Mucosa of rectum (tissue), 2 donors: ENCODE measurements around the gene ISCA2.
"Not testable (repeated sequence)": the region's sequence is repeated elsewhere in the genome, so short reads cannot be mapped to it uniquely, and the experiment has no call there.

Experiments
- H3K27ac ChIP-seq, 2 donors: one replicate each; pipeline ENCODE4 v1.7.0; 2013; ENCODE audit warnings: inconsistent platforms in 2 of 2, low read depth in 2 of 2, low read length in 2 of 2
- H3K27me3 ChIP-seq, 2 donors: one replicate each; pipeline ENCODE4 v1.7.0; 2013; ENCODE audit warnings: low read length in 2 of 2; ENCODE audit not compliant: control insufficient read depth in 2 of 2, insufficient read depth in 2 of 2
- H3K36me3 ChIP-seq, 2 donors: one replicate each; pipeline ENCODE4 v1.7.0; 2013; ENCODE audit warnings: low read length in 2 of 2; ENCODE audit not compliant: control insufficient read depth in 2 of 2, insufficient read depth in 2 of 2
- H3K4me1 ChIP-seq, 2 donors: one replicate each; pipeline ENCODE4 v1.7.0; 2013; ENCODE audit warnings: low read length in 2 of 2, mild to moderate bottlenecking in 1 of 2; ENCODE audit not compliant: control insufficient read depth in 2 of 2, insufficient read depth in 2 of 2
- H3K4me3 ChIP-seq, 2 donors: one replicate each; pipeline ENCODE4 v1.7.0; 2013; ENCODE audit warnings: low read length in 2 of 2
- H3K9ac ChIP-seq, 2 donors: one replicate each; pipeline ENCODE4 v1.7.0; 2013; ENCODE audit warnings: low read length in 2 of 2, low read depth in 1 of 2, mild to moderate bottlenecking in 1 of 2
- H3K9me3 ChIP-seq, 2 donors: one replicate each; pipeline ENCODE4 v1.7.0; 2013; ENCODE audit warnings: low read length in 2 of 2; ENCODE audit not compliant: control insufficient read depth in 2 of 2
- donor health status: healthy.
- donor health status: Normal muscosa, but diverticular disease.

The ISCA2 gene

DNA sequence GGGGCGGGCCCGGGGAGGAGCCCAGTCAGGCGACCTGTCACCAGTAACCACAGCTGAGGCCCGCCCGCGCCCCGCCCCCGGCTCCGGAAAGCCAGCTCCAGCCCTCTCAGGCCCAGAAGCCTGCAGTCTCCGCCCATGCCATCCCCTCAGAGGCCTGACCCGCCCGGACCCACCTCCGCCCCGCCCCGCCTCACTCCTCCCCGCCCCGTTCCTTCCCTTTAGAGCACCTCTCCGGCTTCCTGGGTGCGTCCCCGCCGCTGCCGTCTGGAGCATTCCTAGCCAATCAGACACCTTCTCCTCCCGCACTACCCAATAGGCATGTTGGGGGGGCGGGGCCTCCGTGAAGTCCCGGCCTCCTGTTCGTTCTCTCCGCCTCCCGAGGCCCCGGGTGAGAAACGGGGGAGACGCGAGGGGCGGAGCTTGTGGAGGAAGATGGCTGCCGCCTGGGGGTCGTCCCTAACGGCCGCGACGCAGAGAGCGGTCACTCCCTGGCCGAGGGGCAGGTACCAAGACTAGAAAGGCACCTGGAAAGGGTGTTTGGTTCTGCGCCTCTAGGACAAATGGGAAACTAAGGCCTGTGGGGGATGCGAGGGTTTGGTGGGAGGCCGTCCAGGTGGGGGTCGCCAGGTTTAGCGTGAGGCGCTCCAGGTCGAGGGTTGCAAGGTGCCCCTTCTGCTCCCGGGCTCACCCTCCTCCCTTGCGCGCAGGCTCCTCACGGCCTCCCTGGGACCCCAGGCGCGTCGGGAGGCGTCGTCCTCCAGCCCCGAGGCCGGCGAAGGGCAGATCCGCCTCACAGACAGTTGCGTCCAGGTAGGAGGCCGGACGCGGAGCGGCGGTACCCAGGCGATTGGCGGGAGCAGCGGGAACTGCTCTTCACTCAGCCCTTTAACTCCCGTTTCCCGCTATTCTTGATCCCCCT, at the start of gene ISCA2:
ISCA2 (plus strand) TSS at position 423 of the 919 bp plus-strand sequence; CDS start at position 433, 10 bp downstream.
- H3K9me3 ChIP-seq, result no peaks in the 10 kb centered on the region
- peaks cover 0 to 6% of the 10 kb centered on the region in 2 donors for H3K36me3 ChIP-seq
- peaks cover 13 to 16% of the 10 kb centered on the region in 2 donors for H3K4me1 ChIP-seq
- H3K27ac ChIP-seq, result peak within 1 kb of the TSS; percentile 88 to 92
- H3K4me3 ChIP-seq, result peak within 1 kb of the TSS; percentile 95 to 98
- H3K27me3 ChIP-seq, result no peaks in the 10 kb centered on the region
- H3K9ac ChIP-seq, result peak within 1 kb of the TSS; percentile 89 to 98

- Histone ChIP-seq H3K4me1 (no peaks in the 10 kb centered on the region), H3K27me3 (no peaks in the 10 kb centered on the region), H3K4me3 (no peak overlapping the region), H3K9ac (no peak overlapping the region), H3K27ac (no peak overlapping the region), H3K9me3 (no peaks in the 10 kb centered on the region), H3K36me3 (no peaks in the 10 kb centered on the region)
Measured at GRCh38 chr14:74444866-74445265, 48.7 kb upstream of the ISCA2 start.

DNA sequence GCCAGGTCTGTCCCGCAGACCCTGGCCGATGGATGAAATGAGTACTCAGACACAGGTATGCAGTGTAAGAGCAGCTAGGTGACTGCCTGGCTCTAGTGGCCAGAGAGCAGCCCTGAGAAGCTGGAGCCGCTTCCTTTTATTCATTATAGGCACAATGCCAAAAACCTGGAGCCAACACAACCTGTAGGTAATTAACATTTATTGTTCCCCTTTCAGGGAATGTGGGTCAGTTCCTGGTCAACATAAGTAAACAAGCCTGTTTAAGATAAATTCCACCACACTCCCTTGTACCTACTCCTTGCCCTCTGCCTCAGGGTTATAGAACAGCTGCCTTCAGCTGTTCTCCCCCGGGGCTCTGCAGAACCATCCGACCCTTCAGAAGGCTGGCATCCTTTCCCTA, 39.2 kb upstream of the ISCA2 start:
- H3K36me3 ChIP-seq, H3K9ac ChIP-seq, H3K9me3 ChIP-seq, H3K4me3 ChIP-seq, H3K4me1 ChIP-seq, H3K27ac ChIP-seq, H3K27me3 ChIP-seq: not testable (repeated sequence)

DNA sequence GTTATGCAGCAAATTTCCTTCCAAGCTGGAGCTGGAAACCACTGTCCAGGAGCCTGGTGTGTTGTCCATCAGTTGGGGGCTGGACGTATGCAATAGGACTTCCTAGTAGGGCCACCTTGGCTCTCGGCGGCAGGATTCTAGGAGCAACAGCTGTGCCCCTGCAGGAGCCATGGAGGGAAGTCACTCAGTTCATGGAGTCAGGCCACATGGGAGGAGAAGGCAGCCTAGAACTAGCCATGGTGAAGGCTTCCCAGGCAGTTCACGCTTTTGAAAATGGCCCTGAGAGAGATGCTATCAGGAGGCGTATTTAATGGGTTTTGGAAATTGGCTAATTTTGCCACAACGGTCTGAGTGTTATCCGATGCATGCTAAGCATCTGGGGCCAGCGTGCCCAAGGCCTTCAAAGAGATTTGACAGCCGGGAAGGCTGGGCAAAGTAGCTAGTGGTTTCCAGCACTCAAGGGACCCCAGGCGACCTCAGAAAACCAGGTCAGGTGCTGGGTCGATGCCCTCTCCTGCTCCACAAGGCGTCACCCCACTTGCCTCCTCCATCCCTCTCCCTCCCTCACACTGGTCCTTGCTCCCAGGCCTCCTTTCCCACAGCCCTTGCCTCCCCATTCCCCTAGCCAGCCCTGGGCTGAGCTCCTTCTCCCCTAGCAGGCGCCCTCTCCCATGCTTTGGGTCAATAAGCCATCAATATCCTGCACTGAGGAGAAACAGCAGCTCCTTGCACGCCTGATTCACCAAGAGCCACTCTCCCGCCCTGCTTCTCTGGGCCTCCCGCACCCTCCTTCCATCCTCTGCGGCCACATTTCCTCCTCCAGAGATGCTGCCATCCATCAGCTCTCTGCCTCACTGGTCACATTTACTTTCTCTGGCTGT, 36.6 kb upstream of the ISCA2 start:
- H3K27ac ChIP-seq, result no peak overlapping the region
- no peak overlapping the region for H3K9ac ChIP-seq
- no peaks in the 10 kb centered on the region for H3K4me1 ChIP-seq
- H3K9me3 ChIP-seq, result no peaks in the 10 kb centered on the region
- H3K36me3 ChIP-seq, result no peaks in the 10 kb centered on the region
- no peak overlapping the region for H3K4me3 ChIP-seq
- no peaks in the 10 kb centered on the region for H3K27me3 ChIP-seq

- no peaks in the 10 kb centered on the region for H3K4me1 ChIP-seq
- H3K27me3 ChIP-seq, result no peaks in the 10 kb centered on the region
- no peak overlapping the region for H3K4me3 ChIP-seq
- no peak overlapping the region for H3K9ac ChIP-seq
- no peaks in the 10 kb centered on the region for H3K9me3 ChIP-seq
- no peak overlapping the region for H3K27ac ChIP-seq
- no peaks in the 10 kb centered on the region for H3K36me3 ChIP-seq
Measured at GRCh38 chr14:74457565-74457895, 36.0 kb upstream of the ISCA2 start.

- no peaks in the 10 kb centered on the region for H3K36me3 ChIP-seq
- H3K27ac ChIP-seq, result no peak overlapping the region
Measured at GRCh38 chr14:74459289-74459946, 34.1 kb upstream of the ISCA2 start.

GRCh38 chr14:74459976-74460375, 33.6 kb upstream of the ISCA2 start:
- Histone ChIP-seq H3K9ac (no peak overlapping the region), H3K27me3 (no peaks in the 10 kb centered on the region), H3K36me3 (no peaks in the 10 kb centered on the region), H3K9me3 (no peaks in the 10 kb centered on the region), H3K27ac (no peak overlapping the region), H3K4me3 (no peak overlapping the region), H3K4me1 (no peaks in the 10 kb centered on the region)

More at GRCh38 chr14:74459289-74459946, 34.1 kb upstream of the ISCA2 start:
- Histone ChIP-seq H3K9me3 (no peaks in the 10 kb centered on the region), H3K4me1 (no peaks in the 10 kb centered on the region), H3K27me3 (no peaks in the 10 kb centered on the region), H3K4me3 (no peak overlapping the region), H3K9ac (no peak overlapping the region)

- no peak overlapping the region for H3K27ac ChIP-seq
- H3K9me3 ChIP-seq, result no peaks in the 10 kb centered on the region
- H3K4me3 ChIP-seq, result no peak overlapping the region
- no peaks in the 10 kb centered on the region for H3K36me3 ChIP-seq
- H3K9ac ChIP-seq, result no peak overlapping the region
- no peaks in the 10 kb centered on the region for H3K27me3 ChIP-seq
- no peaks in the 10 kb centered on the region for H3K4me1 ChIP-seq
Measured at GRCh38 chr14:74462993-74463392, 30.6 kb upstream of the ISCA2 start.

- Histone ChIP-seq H3K4me1 (no peaks in the 10 kb centered on the region), H3K36me3 (no peaks in the 10 kb centered on the region), H3K9me3 (no peaks in the 10 kb centered on the region), H3K27ac (no peak overlapping the region), H3K27me3 (no peaks in the 10 kb centered on the region), H3K9ac (no peak overlapping the region), H3K4me3 (no peak overlapping the region)
Measured at GRCh38 chr14:74463697-74464096, 29.9 kb upstream of the ISCA2 start.

GRCh38 chr14:74464785-74465184, 28.8 kb upstream of the ISCA2 start:
- no peak overlapping the region for H3K4me3 ChIP-seq
- no peaks in the 10 kb centered on the region for H3K27me3 ChIP-seq
- no peaks in the 10 kb centered on the region for H3K9me3 ChIP-seq
- no peak overlapping the region for H3K9ac ChIP-seq
- no peaks in the 10 kb centered on the region for H3K36me3 ChIP-seq
- no peak overlapping the region for H3K27ac ChIP-seq
- H3K4me1 ChIP-seq, result no peaks in the 10 kb centered on the region
